CD4-positive, alpha-beta T cell (primary cell): ENCODE measurements around the gene EML4. TPM values are rescaled to one million over a fixed set of nuclear protein-coding genes. Genes with fewer than 3 reads are reported as not detected.

Experiments
- ATAC-seq: fragments of 200-7000 bp; cut with Tn5 transposase; one replicate; pipeline ENCODE4 v1.10.0; 2022; ENCODE audit warnings: mild to moderate bottlenecking; ENCODE audit not compliant: poor library complexity
- CTCF ChIA-PET: fragments of 350-600 bp; sonication (Branson Sonifier 250); formaldehyde crosslinking; loops from one replicate; lab custom pipeline; 2021; ENCODE audit warnings: antibody characterized with exemption, inconsistent platforms; lab: Charles Lee
- POLR2A ChIA-PET: fragments of 350-600 bp; sonication (Branson Sonifier 250); formaldehyde crosslinking; loops from one replicate; lab custom pipeline; 2021; ENCODE audit warnings: antibody characterized with exemption, inconsistent platforms; lab: Charles Lee
- DNase-seq, 14 experiments: peaks; one replicate each; pipeline ENCODE4 v3.0.0-alpha.2; 2013 to 2020; ENCODE audit warnings: mixed read lengths in 2 of 14
- H3K27ac ChIP-seq, 2 donors: one replicate each; pipeline versions ENCODE4 v1.5.1 to v1.7.0; 2013; ENCODE audit warnings: low read length in 2 of 2, low read depth in 1 of 2, mild to moderate bottlenecking in 1 of 2
- H3K27me3 ChIP-seq, 2 experiments: 1 replicate in 1 of 2; 2 replicates in 1 of 2; pipeline versions ENCODE4 v1.6.1 to v1.7.0; 2013; ENCODE audit warnings: low read length in 2 of 2, control low read depth in 1 of 2, mild to moderate bottlenecking in 1 of 2, moderate library complexity in 1 of 2; ENCODE audit not compliant: insufficient read depth in 2 of 2, control insufficient read depth in 1 of 2
- H3K36me3 ChIP-seq: one replicate; pipeline ENCODE4 v1.6.1; 2013; ENCODE audit warnings: low read length, control low read depth; ENCODE audit not compliant: insufficient read depth
- H3K4me1 ChIP-seq: one replicate; pipeline ENCODE4 v1.6.1; 2013; ENCODE audit warnings: low read length, control low read depth; ENCODE audit not compliant: insufficient read depth
- H3K4me3 ChIP-seq: one replicate; pipeline ENCODE4 v1.5.1; 2013; ENCODE audit warnings: mild to moderate bottlenecking, low read length, moderate library complexity
- H3K9me3 ChIP-seq, 2 experiments: 1 replicate in 1 of 2; 2 replicates in 1 of 2; pipeline versions ENCODE4 v1.6.1 to v1.7.0; 2013; ENCODE audit warnings: low read length in 2 of 2, mild to moderate bottlenecking in 2 of 2, control low read depth in 1 of 2, moderate library complexity in 1 of 2; ENCODE audit not compliant: control insufficient read depth in 1 of 2, insufficient read depth in 1 of 2
- H3K27ac Mint-ChIP-seq: one replicate; pipeline ENCODE4 v1.8.0; 2020; ENCODE audit warnings: mixed read lengths
- H3K27me3 Mint-ChIP-seq: one replicate; pipeline ENCODE4 v1.8.0; 2021; ENCODE audit warnings: mixed read lengths
- H3K36me3 Mint-ChIP-seq: one replicate; pipeline ENCODE4 v1.8.0; 2021; ENCODE audit warnings: low read depth, mixed read lengths
- H3K4me1 Mint-ChIP-seq: one replicate; pipeline ENCODE4 v1.8.0; 2021; ENCODE audit warnings: low read depth, mixed read lengths
- H3K4me3 Mint-ChIP-seq: one replicate; pipeline ENCODE4 v1.8.0; 2020; ENCODE audit warnings: mild to moderate bottlenecking, mixed read lengths
- H3K9me3 Mint-ChIP-seq: one replicate; pipeline ENCODE4 v1.8.0; 2020; ENCODE audit warnings: mixed read lengths
- CTCF ChIP-seq: fragments of 200-600 bp; IDR thresholded peaks from one replicate; pipeline ENCODE4 v1.8.0; 2022; ENCODE audit warnings: antibody characterized with exemption, mild to moderate bottlenecking
- intact Hi-C, 2 experiments: fragments of 100-400 bp; cut with DNase I in 1 of 2; cut with micrococcal nuclease in 1 of 2; formaldehyde crosslinking; loops; one replicate each; pipeline versions ENCODE4 v1.15.1 to v1.9.0; 2023 to 2025; cut with DNase I, micrococcal nuclease
- total RNA-seq, 174 experiments: library from RNA in 2 of 174; stranded (reverse) in 2 of 174; gene quantifications; one replicate each; pipeline ENCODE4 v1.2.3 and lab custom pipeline; 2021 to 2026

Gene EML4
- total RNA-seq, 2 experiments from 2014 or later: 219 to 228 TPM

- H3K4me3 Mint-ChIP-seq: no peak overlapping the region
- peaks cover 9% of the 10 kb centered on the region for H3K4me1 Mint-ChIP-seq
- Histone ChIP-seq H3K4me3 (peak overlapping the region; percentile 12), H3K36me3 (no peaks in the 10 kb centered on the region), H3K27ac (peak overlapping the region; percentile 59 to 64), H3K4me1 (peaks cover 12% of the 10 kb centered on the region), H3K9me3 (peaks cover 0 to 5% of the 10 kb centered on the region in 2 experiments), H3K27me3 (no peaks in the 10 kb centered on the region)
- no peaks in the 10 kb centered on the region for H3K9me3 Mint-ChIP-seq
- no peaks in the 10 kb centered on the region for H3K27me3 Mint-ChIP-seq
- TF ChIP-seq CTCF: no peak
- intact Hi-C loops: loop anchor here (1.0 to 5.0 kb wide), 4 partner anchors 36 to 194 kb away; partner anchors contain the start of gene COX7A2L (in 1 of the 2)
- ATAC-seq (no peak), DNase-seq (no peak)
- CTCF ChIA-PET: interaction anchor here (1.5 kb wide), 1 partner anchor 72 kb away, joined by 4 read pairs; no protein-coding TSS in a partner anchor
- POLR2A ChIA-PET: interaction anchor here (0.8 to 11.5 kb wide), 5 partner anchors 11 to 68 kb away, joined by 3 to 230 read pairs (median 5); no protein-coding TSS in a partner anchor
- peaks cover 5% of the 10 kb centered on the region for H3K36me3 Mint-ChIP-seq
- no peak overlapping the region for H3K27ac Mint-ChIP-seq
Observed at GRCh38 chr2:42168459-42169099, 574 bp upstream of the EML4 start.

GRCh38 chr2:42169874-42170521, 845 bp downstream of the EML4 start:
- DNase-seq: peak in 2 of 14 experiments; percentile 43 to 64

More at GRCh38 chr2:42169874-42170521, 845 bp downstream of the EML4 start:
- Histone ChIP-seq H3K27me3 (no peaks in the 10 kb centered on the region), H3K36me3 (no peaks in the 10 kb centered on the region), H3K27ac (peak overlapping the region; percentile 88 to 93), H3K4me3 (peak overlapping the region; percentile 96), H3K4me1 (peaks cover 24% of the 10 kb centered on the region), H3K9me3 (peaks cover 0 to 5% of the 10 kb centered on the region in 2 experiments)
- intact Hi-C loops: loop anchor here (1.0 to 10.0 kb wide), 9 partner anchors 9 to 192 kb away; partner anchors contain the start of gene COX7A2L (in 1 of the 2)
- ATAC-seq: peak; percentile 23
- peaks cover 9% of the 10 kb centered on the region for H3K4me1 Mint-ChIP-seq
- H3K9me3 Mint-ChIP-seq: no peaks in the 10 kb centered on the region
- H3K4me3 Mint-ChIP-seq: no peak overlapping the region
- H3K36me3 Mint-ChIP-seq: peaks cover 5% of the 10 kb centered on the region
- TF ChIP-seq CTCF: no peak
- ChIA-PET POLR2A (interaction anchor here (1.5 to 11.5 kb wide), 6 partner anchors 12 to 69 kb away, joined by 4 to 230 read pairs (median 27); no protein-coding TSS in a partner anchor), CTCF (interaction anchor here (1.3 to 2.6 kb wide), 3 partner anchors 9 to 70 kb away, joined by 3 to 8 read pairs (median 3); no protein-coding TSS in a partner anchor)
- no peak overlapping the region for H3K27ac Mint-ChIP-seq
- H3K27me3 Mint-ChIP-seq: no peaks in the 10 kb centered on the region
